ENCODE measurements around the gene OPA3. TPM values are rescaled to one million over a fixed set of nuclear protein-coding genes. Genes with fewer than 3 reads are reported as not detected.

OPA3 gene
- total and polyA plus RNA-seq, 10 donors = 2.8 to 18.4 (median 16.0) TPM

- Histone ChIP-seq H3K9me3 (no peaks in the 10 kb centered on the region), H3K4me1 (peaks cover 4 to 86% (median 35%) of the 10 kb centered on the region in 6 donors), H3K36me3 (peaks cover 2 to 100% (median 98%) of the 10 kb centered on the region in 6 donors), H3K4me3 (no peak overlapping the region), H3K27me3 (replicated peaks in 1 of 7) (no peaks in the 10 kb centered on the region), H3K27ac (peak overlapping the region in 3 of 8 donors; percentile 53 to 63 (median 55))
- peak; percentile 19 to 55 (median 26) for TF ChIP-seq POLR2AphosphoS5 (IDR thresholded peaks at IDR 0.05)
- TF ChIP-seq CTCF (IDR thresholded peaks at IDR 0.05 in 8 of 11, conservative IDR thresholded peaks at IDR 0.05 in 3 of 11) = no peak
- 82 to 92% (median 90%) methylated on average over 23 to 24 of the region's 24 CpGs for WGBS, 5 donors
- no peak for DNase-seq
- intact Hi-C loops (cut with DNase I; ENCODE audit: low total_unique reads) = loop anchor here (5.0 kb wide), 2 partner anchors 60 to 120 kb away; partner anchors contain the start of gene OPA3
Observed at GRCh38 chr19:45522010-45522941, 62.3 kb downstream of the OPA3 start.

GRCh38 chr19:45518469-45518826 is 66.2 kb downstream of the OPA3 start:
- no peaks in the 10 kb centered on the region for H3K9me3 ChIP-seq
- TF ChIP-seq CTCF (IDR thresholded peaks at IDR 0.05 in 8 of 11, conservative IDR thresholded peaks at IDR 0.05 in 3 of 11) = no peak
- TF ChIP-seq POLR2AphosphoS5 (IDR thresholded peaks at IDR 0.05) = peak in 1 of 3 donors; percentile 18
- intact Hi-C loops (cut with DNase I; ENCODE audit: low total_unique reads) = no loop called here
- no peak for DNase-seq
- peaks cover 0 to 96% (median 66%) of the 10 kb centered on the region in 6 donors for H3K36me3 ChIP-seq
- H3K27me3 ChIP-seq (replicated peaks in 1 of 7) = no peaks in the 10 kb centered on the region
- H3K4me3 ChIP-seq = no peak overlapping the region
- WGBS, 5 donors = 92 to 97% (median 95%) methylated on average over 7 of the region's 7 CpGs
- H3K27ac ChIP-seq = no peak overlapping the region
- H3K4me1 ChIP-seq = peaks cover 24 to 86% (median 45%) of the 10 kb centered on the region in 6 donors

GRCh38 chr19:45517641-45518468 is 66.7 kb downstream of the OPA3 start:
- DNase-seq = no peak
- no peaks in the 10 kb centered on the region for H3K9me3 ChIP-seq
- TF ChIP-seq POLR2AphosphoS5 (IDR thresholded peaks at IDR 0.05) (peak in 1 of 3 donors; percentile 56), CTCF (IDR thresholded peaks at IDR 0.05 in 8 of 11, conservative IDR thresholded peaks at IDR 0.05 in 3 of 11) (no peak)
- intact Hi-C loops (cut with DNase I; ENCODE audit: low total_unique reads) = no loop called here
- H3K4me3 ChIP-seq = no peak overlapping the region
- peaks cover 29 to 86% (median 47%) of the 10 kb centered on the region in 6 donors for H3K4me1 ChIP-seq
- H3K27ac ChIP-seq = peak overlapping the region in 1 of 8 donors; percentile 100
- WGBS, 5 donors = 88 to 95% (median 89%) methylated on average over 43 to 50 of the region's 50 CpGs
- no peaks in the 10 kb centered on the region for H3K27me3 ChIP-seq (replicated peaks in 1 of 7)
- peaks cover 0 to 93% (median 61%) of the 10 kb centered on the region in 6 donors for H3K36me3 ChIP-seq

Measured in spleen (tissue), 11 donors.